A549 (cell line): ENCODE results near the gene FAM107B. TPM values are rescaled to one million over a fixed set of nuclear protein-coding genes. Genes with fewer than 3 reads are reported as not detected.

ENCODE experiments used
- ATAC-seq, 2 experiments: fragments of 200-7000 bp in 1 of 2; fragments of >200 bp in 1 of 2; cut with Nextera tagmentation in 1 of 2; cut with Tn5 transposase in 1 of 2; 3 replicates each; pipeline versions ENCODE4 v1.8.0 to v1.9.1; 2018 to 2020; ENCODE audit warnings: mild to moderate bottlenecking in 1 of 2, moderate library complexity in 1 of 2
- CTCF ChIA-PET: fragments of 300-600 bp; sonication (Branson Sonifier 250); formaldehyde crosslinking; extraction: SDS; loops from one replicate; lab custom pipeline; 2021; ENCODE audit warnings: antibody characterized with exemption, inconsistent platforms; lab: Yijun Ruan, JAX
- POLR2A ChIA-PET: fragments of 350-600 bp; formaldehyde crosslinking; extraction: SDS; loops from one replicate; lab custom pipeline; 2021; ENCODE audit warnings: antibody characterized with exemption, inconsistent platforms; lab: Yijun Ruan, JAX
- DNase-seq, 2 experiments: peaks; one replicate each; pipeline versions ENCODE4 v3.0.0 to v3.0.0-alpha.2; 2011 to 2016; ENCODE audit warnings: low read depth in 1 of 2, low spot score in 1 of 2
- FAIRE-seq: peaks from 2 replicates; lab custom pipeline; 2011; peaks lifted over from hg19 to GRCh38; lab: Jason Lieb, UNC
- H3K27ac ChIP-seq, 2 experiments: fragments of >200 bp; sonication (Bioruptor Twin); formaldehyde crosslinking; 3 replicates each; pipeline ENCODE4 v1.5.1; 2016 to 2017
- H3K4me1 ChIP-seq: fragments of >200 bp; sonication (Bioruptor Twin); formaldehyde crosslinking; 3 replicates; pipeline ENCODE4 v1.6.1; 2016
- H3K4me2 ChIP-seq: fragments of >200 bp; sonication (Bioruptor Twin); formaldehyde crosslinking; 3 replicates; pipeline ENCODE4 v1.6.1; 2016
- H3K4me3 ChIP-seq: fragments of >200 bp; sonication (Bioruptor Twin); formaldehyde crosslinking; 3 replicates; pipeline ENCODE4 v1.5.1; 2016
- H3K9me3 ChIP-seq: fragments of >200 bp; sonication (Bioruptor Twin); formaldehyde crosslinking; 3 replicates; pipeline ENCODE4 v1.6.1; 2016
- CHD2 ChIP-seq: fragments of 150-350 bp; IDR thresholded peaks from 2 replicates; pipeline ENCODE4 v1.6.1; 2014; ENCODE audit warnings: low read length; ENCODE audit not compliant: partially characterized antibody
- CHD4 ChIP-seq: fragments of 200-600 bp; sonication (generic); IDR thresholded peaks from 2 replicates; pipeline ENCODE4 v1.6.1; 2016; ENCODE audit warnings: antibody characterized with exemption, mild to moderate bottlenecking, borderline replicate concordance
- EHF ChIP-seq: fragments of 250-450 bp; sonication (Bioruptor Pico); IDR thresholded peaks from 2 replicates; pipeline ENCODE4 v1.5.0; 2020; ENCODE audit warnings: mild to moderate bottlenecking
- GATA3 ChIP-seq: IDR thresholded peaks from 2 replicates; pipeline ENCODE4 v1.6.1; 2012; ENCODE audit warnings: borderline replicate concordance
- KDM1A ChIP-seq: fragments of 200-600 bp; sonication (generic); IDR thresholded peaks from 2 replicates; pipeline ENCODE4 v1.6.1; 2016; ENCODE audit warnings: low read depth, mild to moderate bottlenecking
- MAZ ChIP-seq: fragments of 150-350 bp; IDR thresholded peaks from 2 replicates; pipeline ENCODE4 v1.6.1; 2014; ENCODE audit warnings: antibody characterized with exemption, low read depth, low read length, borderline replicate concordance
- MYC ChIP-seq: IDR thresholded peaks from 2 replicates; pipeline ENCODE4 v1.6.1; 2012; ENCODE audit warnings: mild to moderate bottlenecking, inconsistent platforms, low read length, improper control_type of control experiment, borderline replicate concordance
- NFE2L2 ChIP-seq: fragments of 150-350 bp; conservative IDR thresholded peaks from 2 replicates; pipeline ENCODE4 v1.6.1; 2014; ENCODE audit warnings: low read length
- NPAS2 ChIP-seq: fragments of 250-450 bp; sonication (Bioruptor Pico); IDR thresholded peaks from 2 replicates; pipeline ENCODE4 v1.8.0; 2022; ENCODE audit warnings: mild to moderate bottlenecking, moderate library complexity, borderline replicate concordance
- POLR2AphosphoS2 ChIP-seq: conservative IDR thresholded peaks from 2 replicates; pipeline ENCODE4 v1.6.1; 2012; ENCODE audit warnings: low read length, improper control_type of control experiment, inconsistent platforms
- RARB ChIP-seq: fragments of 250-450 bp; sonication (Bioruptor Pico); IDR thresholded peaks from 2 replicates; pipeline ENCODE4 v1.8.0; 2021; ENCODE audit warnings: mild to moderate bottlenecking, moderate library complexity
- ZFP36 ChIP-seq: fragments of 450-650 bp; IDR thresholded peaks from 2 replicates; pipeline ENCODE4 v1.6.1; 2014; ENCODE audit warnings: borderline replicate concordance; ENCODE audit not compliant: partially characterized antibody
- ZSCAN20 ChIP-seq: fragments of 250-450 bp; sonication (Bioruptor Pico); IDR thresholded peaks from 2 replicates; pipeline ENCODE4 v1.8.0; 2022; ENCODE audit warnings: mild to moderate bottlenecking, moderate library complexity
- WGBS: methylation state at CpG from one replicate; pipeline ENCODE4 v1.1.6; 2017; ENCODE audit errors: missing lambda C conversion rate; 5-methylcytosine and 5-hydroxymethylcytosine counted together
- polyA plus RNA-seq, 4 experiments: library from polyadenylated mRNA; depleted of rRNA in 3 of 4; stranded (reverse); fragments of >200 nt; fragmentation: RNase III in 1 of 4; extraction: RNeasy Plus Mini Kit Qiagen cat#74134 plus additional on column Dnase treatment in 1 of 4; gene quantifications; 2 replicates in 3 of 4; 3 replicates in 1 of 4; pipeline ENCODE4 v1.2.3, GENCODE V29; 2011 to 2017
- TF ChIP-seq, protein P1 (sequence below): fragments of 450-650 bp; IDR thresholded peaks from 2 replicates; pipeline ENCODE4 v1.6.1; 2014; ENCODE audit warnings: antibody characterized with exemption
- TF ChIP-seq, protein P2 (sequence below): fragments of >200 bp; sonication (Bioruptor Twin); formaldehyde crosslinking; IDR thresholded peaks from 3 replicates; pipeline ENCODE4 v1.5.1; 2016
- TF ChIP-seq, protein P3 (sequence below): IDR thresholded peaks from 2 replicates; pipeline ENCODE4 v1.6.1; 2012

Gene FAM107B
- polyA plus RNA-seq, 2 of the 4 experiments (the other 2 are of a cell fraction) = 99.9 to 173 TPM

- CTCF ChIA-PET = no interaction called here
Observed at GRCh38 chr10:14776546-14776945, 1.8 kb upstream of the FAM107B start.

DNA sequence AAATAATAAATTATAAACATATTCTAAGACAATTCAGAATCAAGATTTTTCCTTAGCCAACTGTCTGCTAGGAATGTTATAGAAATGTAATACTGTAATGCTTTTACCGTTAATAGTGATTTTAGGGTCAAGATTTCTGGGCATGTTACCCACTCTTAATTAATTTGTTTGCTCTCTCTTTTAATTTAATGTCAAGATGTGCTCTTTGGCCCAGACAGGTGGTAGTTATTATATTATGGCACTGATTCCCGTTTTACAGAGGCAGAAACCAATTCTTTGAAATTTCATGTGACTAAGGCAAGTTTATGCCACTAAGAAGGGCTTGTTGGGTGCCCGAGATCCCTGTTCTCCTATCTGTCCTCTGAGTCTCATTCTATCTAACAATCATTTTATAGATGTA lies 959 bp upstream of the FAM107B start:
- ATAC-seq (no peak), FAIRE-seq (no peak), DNase-seq (no peak)
- Histone ChIP-seq H3K27ac (peak overlapping the region in 1 of 2 experiments; percentile 54; a peak in 2 of 6 replicates), H3K4me3 (no peak overlapping the region), H3K9me3 (no peaks in the 10 kb centered on the region), H3K4me2 (no peak overlapping the region), H3K4me1 (peaks cover 24% of the 10 kb centered on the region)
- TF ChIP-seq EHF (CRISPR knock-in tag) = no peak
- no peak for TF ChIP-seq KDM1A
- TF ChIP-seq NFE2L2 = no peak
- no peak for TF ChIP-seq CHD2
- CTCF ChIA-PET = no interaction called here
- WGBS = 89% methylated on average over 3 of the region's 3 CpGs
- POLR2A ChIA-PET = no interaction called here

More at GRCh38 chr10:14776546-14776945, 1.8 kb upstream of the FAM107B start:
- no peak overlapping the region for H3K4me3 ChIP-seq
- POLR2A ChIA-PET = no interaction called here
- H3K4me2 ChIP-seq = no peak overlapping the region
- H3K4me1 ChIP-seq = peaks cover 30% of the 10 kb centered on the region
- H3K27ac ChIP-seq = peak overlapping the region in 1 of 2 experiments; percentile 54; a peak in 3 of 6 replicates
- TF ChIP-seq GATA3 = no peak
- TF ChIP-seq CHD4 = no peak
- TF ChIP-seq, protein P1, sequence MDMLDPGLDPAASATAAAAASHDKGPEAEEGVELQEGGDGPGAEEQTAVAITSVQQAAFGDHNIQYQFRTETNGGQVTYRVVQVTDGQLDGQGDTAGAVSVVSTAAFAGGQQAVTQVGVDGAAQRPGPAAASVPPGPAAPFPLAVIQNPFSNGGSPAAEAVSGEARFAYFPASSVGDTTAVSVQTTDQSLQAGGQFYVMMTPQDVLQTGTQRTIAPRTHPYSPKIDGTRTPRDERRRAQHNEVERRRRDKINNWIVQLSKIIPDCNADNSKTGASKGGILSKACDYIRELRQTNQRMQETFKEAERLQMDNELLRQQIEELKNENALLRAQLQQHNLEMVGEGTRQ = no peak
- TF ChIP-seq RARB (CRISPR knock-in tag) = no peak
- TF ChIP-seq ZFP36 = no peak
- TF ChIP-seq MAZ = no peak
- no peak for TF ChIP-seq NFE2L2
- no peak for TF ChIP-seq MYC
- no peak for TF ChIP-seq ZSCAN20
- no peak for TF ChIP-seq POLR2AphosphoS2
- no peak for TF ChIP-seq CHD2
- TF ChIP-seq, protein P2, sequence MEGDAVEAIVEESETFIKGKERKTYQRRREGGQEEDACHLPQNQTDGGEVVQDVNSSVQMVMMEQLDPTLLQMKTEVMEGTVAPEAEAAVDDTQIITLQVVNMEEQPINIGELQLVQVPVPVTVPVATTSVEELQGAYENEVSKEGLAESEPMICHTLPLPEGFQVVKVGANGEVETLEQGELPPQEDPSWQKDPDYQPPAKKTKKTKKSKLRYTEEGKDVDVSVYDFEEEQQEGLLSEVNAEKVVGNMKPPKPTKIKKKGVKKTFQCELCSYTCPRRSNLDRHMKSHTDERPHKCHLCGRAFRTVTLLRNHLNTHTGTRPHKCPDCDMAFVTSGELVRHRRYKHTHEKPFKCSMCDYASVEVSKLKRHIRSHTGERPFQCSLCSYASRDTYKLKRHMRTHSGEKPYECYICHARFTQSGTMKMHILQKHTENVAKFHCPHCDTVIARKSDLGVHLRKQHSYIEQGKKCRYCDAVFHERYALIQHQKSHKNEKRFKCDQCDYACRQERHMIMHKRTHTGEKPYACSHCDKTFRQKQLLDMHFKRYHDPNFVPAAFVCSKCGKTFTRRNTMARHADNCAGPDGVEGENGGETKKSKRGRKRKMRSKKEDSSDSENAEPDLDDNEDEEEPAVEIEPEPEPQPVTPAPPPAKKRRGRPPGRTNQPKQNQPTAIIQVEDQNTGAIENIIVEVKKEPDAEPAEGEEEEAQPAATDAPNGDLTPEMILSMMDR = no peak
- TF ChIP-seq NPAS2 (CRISPR knock-in tag) = no peak
- DNase-seq (no peak), ATAC-seq (no peak), FAIRE-seq (no peak)
- 83% methylated on average over 9 of the region's 9 CpGs for WGBS
- H3K9me3 ChIP-seq = no peaks in the 10 kb centered on the region

GRCh38 chr10:14774214-14774580 lies 500 bp downstream of the FAM107B start:
- Histone ChIP-seq H3K9me3 (no peaks in the 10 kb centered on the region), H3K27ac (peak overlapping the region in 1 of 2 experiments; percentile 43; a peak in 1 of 6 replicates), H3K4me3 (no peak overlapping the region), H3K4me2 (no peak overlapping the region), H3K4me1 (peaks cover 11% of the 10 kb centered on the region)
- ChIA-PET CTCF (no interaction called here), POLR2A (no interaction called here)
- ATAC-seq (no peak), DNase-seq (no peak), FAIRE-seq (no peak)
- TF ChIP-seq, protein P3, sequence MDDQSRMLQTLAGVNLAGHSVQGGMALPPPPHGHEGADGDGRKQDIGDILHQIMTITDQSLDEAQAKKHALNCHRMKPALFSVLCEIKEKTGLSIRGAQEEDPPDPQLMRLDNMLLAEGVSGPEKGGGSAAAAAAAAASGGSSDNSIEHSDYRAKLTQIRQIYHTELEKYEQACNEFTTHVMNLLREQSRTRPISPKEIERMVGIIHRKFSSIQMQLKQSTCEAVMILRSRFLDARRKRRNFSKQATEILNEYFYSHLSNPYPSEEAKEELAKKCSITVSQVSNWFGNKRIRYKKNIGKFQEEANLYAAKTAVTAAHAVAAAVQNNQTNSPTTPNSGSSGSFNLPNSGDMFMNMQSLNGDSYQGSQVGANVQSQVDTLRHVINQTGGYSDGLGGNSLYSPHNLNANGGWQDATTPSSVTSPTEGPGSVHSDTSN = no peak
- WGBS = 93% methylated on average over 22 of the region's 22 CpGs
